Measurements from ENCODE around the gene SERINC5. TPM values are rescaled to one million over a fixed set of nuclear protein-coding genes. Genes with fewer than 3 reads are reported as not detected.

Gene SERINC5
- total and polyA plus RNA-seq, 2 of the 4 experiments (the other 2 are of a cell fraction): 5.0 to 8.1 TPM

- 10% methylated on average over 6 of the region's 16 CpGs; no CpG with 5 or more reads in 1 of the 2 experiments for whole genome bisulfite sequencing, 2 experiments (ENCODE audit: extremely low coverage in 2 of 2, insufficient read length in 1 of 2)
- in situ Hi-C loops (cut with MboI; ENCODE audit: low sequenced_read_pairs): loop anchor here (5.0 kb wide), 1 partner anchor 530 kb away; no protein-coding TSS in a partner anchor
Observed at GRCh38 chr5:80082731-80083100, 173.1 kb downstream of the SERINC5 start.

More at GRCh38 chr5:80082731-80083100, 173.1 kb downstream of the SERINC5 start:
- no peaks in the 10 kb centered on the region for H3K9me1 ChIP-seq (ENCODE audit: insufficient read depth, low read length)
- CTCF ChIA-PET: interaction anchor here (0.6 to 2.0 kb wide), 7 partner anchors 9 to 1060 kb away, joined by 3 to 8 read pairs (median 3); no protein-coding TSS in a partner anchor
- no peak overlapping the region for H4K5ac ChIP-seq (ENCODE audit: low read depth, low read length)
- intact Hi-C loops (cut with micrococcal nuclease): loop anchor here (1.0 to 5.0 kb wide), 6 partner anchors 157 to 1175 kb away; no protein-coding TSS in a partner anchor
- POLR2A ChIA-PET (ENCODE audit: unreplicated experiment): no interaction called here
- peak overlapping the region; percentile 26 for H2AFZ ChIP-seq (replicated peaks; ENCODE audit: low read length, poor library complexity)
- no peak overlapping the region for H2BK20ac ChIP-seq (ENCODE audit: low read depth, low read length)
- H3K4me1 ChIP-seq (ENCODE audit: control insufficient read depth, insufficient read depth, low read length): peaks cover 3% of the 10 kb centered on the region; the same call in 1 of the 2 replicates
- H3K79me1 ChIP-seq (ENCODE audit: low read depth in 1 of 2, low read length in 2 of 2): no peaks in the 10 kb centered on the region
- H3K4me2 ChIP-seq (ENCODE audit: low read depth, low read length): peak overlapping the region; percentile 51; the same call in 1 of the 2 replicates
- no peak for TF ChIP-seq BHLHE40 (IDR thresholded peaks at IDR 0.05; ENCODE audit: low read depth, low read length)
- no peak for TF ChIP-seq CEBPB (IDR thresholded peaks at IDR 0.05; ENCODE audit: low read depth, low read length)
- no peak for TF ChIP-seq MAFK (IDR thresholded peaks at IDR 0.05; ENCODE audit: low read depth, low read length)
- TF ChIP-seq RCOR1 (IDR thresholded peaks at IDR 0.05; ENCODE audit: insufficient replicate concordance, low read length): no peak
- TF ChIP-seq USF2 (IDR thresholded peaks at IDR 0.05; ENCODE audit: low read depth, low read length): no peak
- TF ChIP-seq ELK1 (IDR thresholded peaks at IDR 0.05; ENCODE audit: borderline replicate concordance, low read depth, low read length): no peak
- TF ChIP-seq SMC3 (IDR thresholded peaks at IDR 0.05; ENCODE audit: low read depth, low read length): peak; percentile 32; the same call in 1 of the 2 replicates
- TF ChIP-seq RFX5 (IDR thresholded peaks at IDR 0.05; ENCODE audit: low read depth, low read length): no peak
- peak; percentile 67 for TF ChIP-seq CTCF (conservative IDR thresholded peaks at IDR 0.05; ENCODE audit: low read depth, low read length)
- peak; percentile 66; the same call in 1 of the 2 replicates for TF ChIP-seq MAZ (IDR thresholded peaks at IDR 0.05; ENCODE audit: borderline replicate concordance, low read depth, low read length)
- TF ChIP-seq RAD21 (IDR thresholded peaks at IDR 0.05; ENCODE audit: low read length): peak; percentile 65
- TF ChIP-seq POLR2A (IDR thresholded peaks at IDR 0.05; ENCODE audit: low read depth, low read length): no peak
- TF ChIP-seq NFE2L2 (IDR thresholded peaks at IDR 0.05; ENCODE audit: low read depth, low read length): no peak
- no peak for TF ChIP-seq CHD1 (IDR thresholded peaks at IDR 0.05; ENCODE audit: low read depth, low read length)
- no peak for TF ChIP-seq FOS (IDR thresholded peaks at IDR 0.05; ENCODE audit: low read depth, low read length)
- TF ChIP-seq MXI1 (IDR thresholded peaks at IDR 0.05; ENCODE audit: borderline replicate concordance, low read depth, low read length): no peak
- no peak overlapping the region for H3K56ac ChIP-seq (ENCODE audit: extremely low read depth, insufficient read depth, low read length)
- no peak overlapping the region for H2AK5ac ChIP-seq (ENCODE audit: low read depth, low read length)
- no peak overlapping the region for H2BK5ac ChIP-seq (ENCODE audit: low read depth, low read length, poor library complexity, severe bottlenecking)
- H2BK120ac ChIP-seq (ENCODE audit: low read depth, low read length): no peak overlapping the region
- H2AK9ac ChIP-seq (replicated peaks; ENCODE audit: low read depth, low read length, poor library complexity): no peak overlapping the region
- no peaks in the 10 kb centered on the region for H3K9me3 ChIP-seq (ENCODE audit: control insufficient read depth, insufficient read depth, low read length)
- H4K91ac ChIP-seq (ENCODE audit: insufficient read depth, low read depth, low read length): no peak overlapping the region
- peak overlapping the region in 1 of 2 experiments; percentile 9; a peak in 1 of 4 replicates for H4K8ac ChIP-seq (ENCODE audit: low read depth in 2 of 2, low read length in 2 of 2)
- H3K36me3 ChIP-seq (ENCODE audit: control insufficient read depth, insufficient read depth, low read length): no peaks in the 10 kb centered on the region
- H3K23ac ChIP-seq (ENCODE audit: low read depth, low read length): no peak overlapping the region
- no peak overlapping the region for H3K14ac ChIP-seq (replicated peaks; ENCODE audit: low read depth, low read length)
- peaks cover 2% of the 10 kb centered on the region; the same call in 1 of the 2 replicates for H3K27me3 ChIP-seq (ENCODE audit: control insufficient read depth, insufficient read depth, low read length)
- H2BK15ac ChIP-seq (ENCODE audit: low read depth, low read length): no peak overlapping the region
- ATAC-seq (ENCODE audit: low read depth): peak; percentile 79
- no TSS peak for BruUV-seq (replicated peaks)
- H3K9ac ChIP-seq (ENCODE audit: low read depth, low read length): no peak overlapping the region
- DNase-seq: peak; percentile 70
- H3K4ac ChIP-seq (ENCODE audit: low read depth, low read length): no peak overlapping the region
- H3K4me3 ChIP-seq (ENCODE audit: insufficient read depth, low read depth, low read length): no peak overlapping the region
- H3K18ac ChIP-seq (ENCODE audit: low read depth, low read length): no peak overlapping the region
- no peaks in the 10 kb centered on the region for H4K20me1 ChIP-seq (ENCODE audit: insufficient read depth, low read length)
- no peak overlapping the region for H3K27ac ChIP-seq (ENCODE audit: insufficient read depth, low read length)
- dilution Hi-C loops (cut with HindIII; ENCODE audit: low sequenced_read_pairs, unreplicated experiment): no loop called here
